HCT116 (cell line): ENCODE results near the gene GRAPL. TPM values are rescaled to one million over a fixed set of nuclear protein-coding genes. Genes with fewer than 3 reads are reported as not detected.
"Not testable (repeated sequence)": the region's sequence is repeated elsewhere in the genome, so short reads cannot be mapped to it uniquely, and the experiment has no call there.

ENCODE experiments used
- ATAC-seq: fragments of 200-7000 bp; cut with Tn5 transposase; 2 replicates; pipeline ENCODE4 v1.9.1; 2020; ENCODE audit warnings: mild to moderate bottlenecking, moderate library complexity
- BruUV-seq: library from RNA; stranded (reverse); fragments of 400-500 nt; replicated peaks from 2 replicates; lab custom pipeline; 2021; lab: Mats Ljungman, UMichigan
- CTCF ChIA-PET: fragments of 300-600 bp; sonication (Branson Sonifier 250); formaldehyde crosslinking; loops from one replicate; lab custom pipeline; 2021; ENCODE audit warnings: antibody characterized with exemption; lab: Charles Lee
- POLR2A ChIA-PET: fragments of 300-600, 350-600 bp; sonication (Branson Sonifier 250); formaldehyde crosslinking; loops from one replicate; lab custom pipeline; 2021; ENCODE audit warnings: antibody characterized with exemption; lab: Charles Lee
- RAD21 ChIA-PET, 2 experiments: fragments of 300-600 bp; sonication (Branson Sonifier 250); formaldehyde crosslinking; loops; one replicate each; lab custom pipeline; 2023; ENCODE audit warnings: low total read pairs in 2 of 2; ENCODE audit not compliant: uncharacterized antibody in 2 of 2, unreplicated experiment in 2 of 2, low non-redundant PET in 1 of 2; lab: Charles Lee
- DNase-seq: peaks from one replicate; pipeline ENCODE4 v3.0.0-alpha.2; 2010; ENCODE audit warnings: low read depth, low spot score
- H2AFZ ChIP-seq: fragments of 200-600 bp; shearing (Covaris generic), sonication (generic); 2 replicates; pipeline ENCODE4 v1.6.1; 2017; ENCODE audit warnings: low read depth, mixed run types, mixed read lengths, antibody characterized with exemption, low read length; ENCODE audit not compliant: poor library complexity, severe bottlenecking
- H3K27ac ChIP-seq: 2 replicates; pipeline ENCODE4 v1.5.1; 2012; ENCODE audit warnings: low read depth, low read length
- H3K27me3 ChIP-seq: fragments of 200-600 bp; sonication (generic); 2 replicates; pipeline ENCODE4 v1.6.1; 2016; ENCODE audit warnings: mixed run types, low read length, mixed read lengths; ENCODE audit not compliant: insufficient read depth
- H3K36me3 ChIP-seq, 2 experiments: fragments of 200-500 bp in 1 of 2; fragments of 200-600 bp in 1 of 2; sonication (Bioruptor generic) in 1 of 2; sonication (generic) in 1 of 2; 2 replicates each; pipeline versions ENCODE4 v1.5.1 to v1.6.1; 2014 to 2016; ENCODE audit warnings: low read length in 2 of 2, inconsistent platforms in 1 of 2, mixed read lengths in 1 of 2, mixed run types in 1 of 2; ENCODE audit not compliant: insufficient read depth in 2 of 2, control insufficient read depth in 1 of 2
- H3K4me1 ChIP-seq, 2 experiments: fragments of 200-600 bp in 1 of 2; sonication (generic) in 1 of 2; 2 replicates each; pipeline versions ENCODE4 v1.5.1 to v1.6.1; 2012 to 2017; ENCODE audit warnings: low read length in 2 of 2, inconsistent platforms in 1 of 2, mild to moderate bottlenecking in 1 of 2, mixed read lengths in 1 of 2, mixed run types in 1 of 2, moderate library complexity in 1 of 2; ENCODE audit not compliant: insufficient read depth in 2 of 2, control insufficient read depth in 1 of 2
- H3K4me2 ChIP-seq: fragments of 200-600 bp; sonication (generic); 2 replicates; pipeline ENCODE4 v1.6.1; 2017; ENCODE audit warnings: mixed run types, low read length, mixed read lengths
- H3K4me3 ChIP-seq, 2 experiments: fragments of 200-600 bp in 1 of 2; sonication (generic) in 1 of 2; replicated peaks in 1 of 2; 2 replicates each; pipeline ENCODE4 v1.5.1; 2011 to 2016; ENCODE audit warnings: low read length in 2 of 2, control low read depth in 1 of 2, low read depth in 1 of 2, mild to moderate bottlenecking in 1 of 2, mixed read lengths in 1 of 2, mixed run types in 1 of 2
- H3K79me2 ChIP-seq: fragments of 200-600 bp; sonication (generic); 2 replicates; pipeline ENCODE4 v1.6.1; 2017; ENCODE audit warnings: mild to moderate bottlenecking, mixed run types, low read length, moderate library complexity, mixed read lengths; ENCODE audit not compliant: insufficient read depth
- H3K9ac ChIP-seq: fragments of 200-600 bp; sonication (generic); 2 replicates; pipeline ENCODE4 v1.6.1; 2016; ENCODE audit warnings: low read length, mixed read lengths
- H3K9me2 ChIP-seq: fragments of 200-600 bp; sonication (generic), shearing (Covaris generic); 2 replicates; pipeline ENCODE4 v1.6.1; 2017; ENCODE audit warnings: mixed run types, mild to moderate bottlenecking, moderate library complexity; ENCODE audit not compliant: insufficient read depth
- H3K9me3 ChIP-seq, 2 experiments: fragments of 200-500 bp in 1 of 2; fragments of 200-600 bp in 1 of 2; sonication (Bioruptor generic) in 1 of 2; sonication (generic) in 1 of 2; 2 replicates each; pipeline ENCODE4 v1.6.1; 2014 to 2017; ENCODE audit warnings: low read length in 2 of 2, mixed read lengths in 2 of 2, inconsistent platforms in 1 of 2, low read depth in 1 of 2, mild to moderate bottlenecking in 1 of 2, mixed run types in 1 of 2, moderate library complexity in 1 of 2; ENCODE audit not compliant: control insufficient read depth in 1 of 2, insufficient read depth in 1 of 2
- H4K20me1 ChIP-seq: fragments of 200-600 bp; sonication (generic), shearing (Covaris generic); 2 replicates; pipeline ENCODE4 v1.6.1; 2017; ENCODE audit warnings: mixed run types, mild to moderate bottlenecking, moderate library complexity; ENCODE audit not compliant: insufficient read depth
- intact Hi-C: fragments of 100-400 bp; cut with micrococcal nuclease; formaldehyde crosslinking; loops from 2 replicates; pipeline ENCODE4 v1.10.0; 2022
- total RNA-seq: library from RNA; stranded (reverse); gene quantifications from one replicate; pipeline ENCODE4 v1.2.1, GENCODE V29; 2021; ENCODE audit not compliant: unreplicated experiment

GRAPL gene
- total RNA-seq, 1 experiment from 2014 or later: 0.44 TPM

GRCh38 chr17:19175410-19175809 is 48.0 kb downstream of the GRAPL start:
- BruUV-seq, H3K36me3 ChIP-seq, RAD21 ChIA-PET, H4K20me1 ChIP-seq, H3K79me2 ChIP-seq, H3K4me2 ChIP-seq, DNase-seq, CTCF ChIA-PET, H3K27ac ChIP-seq, H3K4me1 ChIP-seq, H3K27me3 ChIP-seq, H2AFZ ChIP-seq, H3K9ac ChIP-seq, intact Hi-C loops, H3K9me3 ChIP-seq, H3K4me3 ChIP-seq, H3K9me2 ChIP-seq, POLR2A ChIA-PET: not testable (repeated sequence)
- peak; percentile 98 for ATAC-seq

GRCh38 chr17:19181040-19181875 is 53.9 kb downstream of the GRAPL start:
- DNase-seq, H2AFZ ChIP-seq, H3K27me3 ChIP-seq, H3K27ac ChIP-seq, H3K36me3 ChIP-seq, BruUV-seq, H3K9ac ChIP-seq, H3K9me2 ChIP-seq, H3K79me2 ChIP-seq, H4K20me1 ChIP-seq, H3K9me3 ChIP-seq, POLR2A ChIA-PET, RAD21 ChIA-PET, H3K4me3 ChIP-seq, H3K4me2 ChIP-seq, CTCF ChIA-PET, intact Hi-C loops, H3K4me1 ChIP-seq: not testable (repeated sequence)
- peak; percentile 93 for ATAC-seq
